ENCODE data around the gene CACNA2D1. TPM values are rescaled to one million over a fixed set of nuclear protein-coding genes. Genes with fewer than 3 reads are reported as not detected.

Gene CACNA2D1
- polyA plus RNA-seq, 1 experiment = 6.0 TPM

- Histone ChIP-seq H3K4me3 (ENCODE audit: low read depth, low read length) (no peak overlapping the region), H3K36me3 (ENCODE audit: control insufficient read depth, insufficient read depth, low read length) (no peaks in the 10 kb centered on the region), H3K27me3 (ENCODE audit: control insufficient read depth, insufficient read depth, low read length) (no peaks in the 10 kb centered on the region)
- ChIA-PET CTCF (no interaction called here), POLR2A (no interaction called here)
- TF ChIP-seq, protein P1, sequence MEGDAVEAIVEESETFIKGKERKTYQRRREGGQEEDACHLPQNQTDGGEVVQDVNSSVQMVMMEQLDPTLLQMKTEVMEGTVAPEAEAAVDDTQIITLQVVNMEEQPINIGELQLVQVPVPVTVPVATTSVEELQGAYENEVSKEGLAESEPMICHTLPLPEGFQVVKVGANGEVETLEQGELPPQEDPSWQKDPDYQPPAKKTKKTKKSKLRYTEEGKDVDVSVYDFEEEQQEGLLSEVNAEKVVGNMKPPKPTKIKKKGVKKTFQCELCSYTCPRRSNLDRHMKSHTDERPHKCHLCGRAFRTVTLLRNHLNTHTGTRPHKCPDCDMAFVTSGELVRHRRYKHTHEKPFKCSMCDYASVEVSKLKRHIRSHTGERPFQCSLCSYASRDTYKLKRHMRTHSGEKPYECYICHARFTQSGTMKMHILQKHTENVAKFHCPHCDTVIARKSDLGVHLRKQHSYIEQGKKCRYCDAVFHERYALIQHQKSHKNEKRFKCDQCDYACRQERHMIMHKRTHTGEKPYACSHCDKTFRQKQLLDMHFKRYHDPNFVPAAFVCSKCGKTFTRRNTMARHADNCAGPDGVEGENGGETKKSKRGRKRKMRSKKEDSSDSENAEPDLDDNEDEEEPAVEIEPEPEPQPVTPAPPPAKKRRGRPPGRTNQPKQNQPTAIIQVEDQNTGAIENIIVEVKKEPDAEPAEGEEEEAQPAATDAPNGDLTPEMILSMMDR (IDR thresholded peaks at IDR 0.05; ENCODE audit: insufficient read depth, low read depth, low read length) = no peak
- no peak for DNase-seq (ENCODE audit: low read depth)
Observed at GRCh38 chr7:82294865-82295264, 148.7 kb downstream of the CACNA2D1 start.

DNA sequence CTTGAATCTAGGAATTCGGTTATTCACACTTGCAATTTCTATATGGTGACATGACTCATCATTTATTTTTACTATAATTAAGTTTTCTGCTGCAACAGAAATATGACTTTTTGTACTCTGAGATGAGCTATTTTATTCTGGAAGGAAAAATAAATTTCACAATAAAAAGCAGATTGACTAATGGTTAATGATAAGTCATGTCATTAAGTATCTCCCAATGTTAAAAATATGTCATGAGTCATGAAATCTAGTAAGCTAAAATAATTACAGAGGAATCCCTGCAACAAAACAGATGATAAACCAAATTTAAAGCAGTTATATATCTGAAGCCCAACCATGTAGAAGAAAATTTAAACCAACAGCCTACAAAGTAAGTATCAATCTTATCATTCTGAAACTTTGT lies 149.2 kb downstream of the CACNA2D1 start:
- ChIA-PET POLR2A (no interaction called here), CTCF (interaction anchor here (0.9 kb wide), 1 partner anchor 26 kb away, joined by 3 read pairs; no protein-coding TSS in a partner anchor)
- TF ChIP-seq, protein P1 (IDR thresholded peaks at IDR 0.05; ENCODE audit: insufficient read depth, low read depth, low read length) = no peak
- Histone ChIP-seq H3K36me3 (ENCODE audit: control insufficient read depth, insufficient read depth, low read length) (no peaks in the 10 kb centered on the region), H3K27me3 (ENCODE audit: control insufficient read depth, insufficient read depth, low read length) (no peaks in the 10 kb centered on the region), H3K4me3 (ENCODE audit: low read depth, low read length) (no peak overlapping the region)
- DNase-seq (ENCODE audit: low read depth) = no peak

DNA sequence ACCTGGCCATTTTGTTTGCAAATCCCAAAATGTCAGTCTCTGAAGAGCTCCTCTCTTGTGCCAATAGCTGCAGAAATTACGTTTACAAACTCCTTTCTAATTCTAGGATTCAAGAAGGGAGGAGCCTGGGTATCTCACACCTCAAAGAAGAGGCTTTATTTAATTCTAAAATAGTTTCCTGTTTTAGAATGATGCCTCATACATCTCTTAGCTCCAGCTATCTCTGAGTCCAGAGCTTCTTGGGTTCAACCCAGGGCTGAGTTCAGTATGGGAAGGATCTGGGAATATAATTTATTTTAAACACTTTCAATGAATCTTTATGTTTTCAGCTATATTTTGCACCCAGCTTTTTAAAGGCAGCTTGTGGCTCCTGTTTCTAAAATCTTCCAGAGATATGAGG lies 150.1 kb downstream of the CACNA2D1 start:
- no peaks in the 10 kb centered on the region for H3K27me3 ChIP-seq (ENCODE audit: control insufficient read depth, insufficient read depth, low read length)
- CTCF ChIA-PET = interaction anchor here (0.9 kb wide), 1 partner anchor 27 kb away, joined by 3 read pairs; no protein-coding TSS in a partner anchor
- POLR2A ChIA-PET = no interaction called here

GRCh38 chr7:82291931-82292330 lies 151.6 kb downstream of the CACNA2D1 start:
- TF ChIP-seq, protein P1 (IDR thresholded peaks at IDR 0.05; ENCODE audit: insufficient read depth, low read depth, low read length) = no peak
- Histone ChIP-seq H3K4me3 (ENCODE audit: low read depth, low read length) (no peak overlapping the region), H3K36me3 (ENCODE audit: control insufficient read depth, insufficient read depth, low read length) (no peaks in the 10 kb centered on the region), H3K27me3 (ENCODE audit: control insufficient read depth, insufficient read depth, low read length) (no peaks in the 10 kb centered on the region)
- CTCF ChIA-PET = no interaction called here
- no peak for DNase-seq (ENCODE audit: low read depth)
- POLR2A ChIA-PET = no interaction called here

More for the DNA sequence above, 150.1 kb downstream of the CACNA2D1 start:
- no peaks in the 10 kb centered on the region for H3K36me3 ChIP-seq (ENCODE audit: control insufficient read depth, insufficient read depth, low read length)
- no peak overlapping the region for H3K4me3 ChIP-seq (ENCODE audit: low read depth, low read length)
- no peak for DNase-seq (ENCODE audit: low read depth)
- TF ChIP-seq, protein P1 (IDR thresholded peaks at IDR 0.05; ENCODE audit: insufficient read depth, low read depth, low read length) = no peak

GRCh38 chr7:82289889-82290288 lies 153.7 kb downstream of the CACNA2D1 start:
- H3K27me3 ChIP-seq (ENCODE audit: control insufficient read depth, insufficient read depth, low read length) = no peaks in the 10 kb centered on the region
- no peak overlapping the region for H3K4me3 ChIP-seq (ENCODE audit: low read depth, low read length)
- CTCF ChIA-PET = no interaction called here
- TF ChIP-seq, protein P1 (IDR thresholded peaks at IDR 0.05; ENCODE audit: insufficient read depth, low read depth, low read length) = no peak
- H3K36me3 ChIP-seq (ENCODE audit: control insufficient read depth, insufficient read depth, low read length) = no peaks in the 10 kb centered on the region
- no peak for DNase-seq (ENCODE audit: low read depth)
- POLR2A ChIA-PET = no interaction called here
